Stimulated activated CD8-positive, alpha-beta memory T cell treated with anti-CD3 and anti-CD28 coated beads, Interleukin-15, amount 100 ng/mL, for 1 hour (primary cell): ENCODE measurements around the gene PDPK1.
"Not testable (repeated sequence)": the region's sequence is repeated elsewhere in the genome, so short reads cannot be mapped to it uniquely, and the experiment has no call there.

Source experiments
- DNase-seq: peaks from one replicate; pipeline ENCODE4 v3.0.0-alpha.2; 2020; ENCODE audit warnings: low read depth

The PDPK1 gene

GRCh38 chr16:2523801-2524231 lies 14.0 kb upstream of the PDPK1 start:
- DNase-seq: no peak

GRCh38 chr16:2524339-2524938 lies 13.4 kb upstream of the PDPK1 start:
- no peak for DNase-seq

GRCh38 chr16:2526135-2526534 lies 11.7 kb upstream of the PDPK1 start:
- DNase-seq: no peak

DNA sequence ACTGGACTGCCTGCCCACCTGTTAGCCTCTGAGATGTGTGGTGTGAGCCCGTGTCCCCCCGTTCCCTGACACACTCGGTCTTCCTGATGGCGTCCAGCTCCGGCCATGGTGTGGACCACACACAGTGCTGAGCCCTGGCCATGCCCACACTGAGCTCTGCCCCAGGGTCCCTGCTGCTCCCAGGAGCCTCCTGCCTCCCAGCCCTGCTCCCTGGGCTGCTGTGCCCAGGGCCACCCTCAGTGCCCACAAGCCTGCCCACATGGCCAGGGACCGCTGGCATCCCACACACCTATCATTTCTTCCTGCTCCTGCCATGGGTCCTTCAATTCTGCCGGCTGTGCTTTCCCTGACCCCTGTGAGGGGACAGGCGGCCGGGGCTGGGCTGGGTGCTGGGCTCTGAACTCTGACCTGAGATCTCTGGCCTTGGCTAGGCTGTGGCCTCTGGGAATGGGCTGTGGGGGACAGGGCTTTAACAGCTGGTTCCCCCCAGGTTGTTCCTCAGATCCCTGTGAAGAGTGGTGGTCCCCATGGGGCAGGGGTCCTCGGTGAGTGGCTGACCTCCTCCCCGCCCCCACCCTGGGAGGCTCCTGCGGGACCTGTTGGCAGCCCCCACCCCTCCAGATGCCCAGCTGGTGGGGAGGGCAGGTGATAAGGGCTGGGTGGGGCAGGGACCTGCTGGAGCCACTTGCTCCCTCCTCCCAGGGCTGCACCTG lies 10.6 kb upstream of the PDPK1 start:
- DNase-seq: no peak

GRCh38 chr16:2527784-2528100 lies 10.1 kb upstream of the PDPK1 start:
- DNase-seq: no peak

DNA sequence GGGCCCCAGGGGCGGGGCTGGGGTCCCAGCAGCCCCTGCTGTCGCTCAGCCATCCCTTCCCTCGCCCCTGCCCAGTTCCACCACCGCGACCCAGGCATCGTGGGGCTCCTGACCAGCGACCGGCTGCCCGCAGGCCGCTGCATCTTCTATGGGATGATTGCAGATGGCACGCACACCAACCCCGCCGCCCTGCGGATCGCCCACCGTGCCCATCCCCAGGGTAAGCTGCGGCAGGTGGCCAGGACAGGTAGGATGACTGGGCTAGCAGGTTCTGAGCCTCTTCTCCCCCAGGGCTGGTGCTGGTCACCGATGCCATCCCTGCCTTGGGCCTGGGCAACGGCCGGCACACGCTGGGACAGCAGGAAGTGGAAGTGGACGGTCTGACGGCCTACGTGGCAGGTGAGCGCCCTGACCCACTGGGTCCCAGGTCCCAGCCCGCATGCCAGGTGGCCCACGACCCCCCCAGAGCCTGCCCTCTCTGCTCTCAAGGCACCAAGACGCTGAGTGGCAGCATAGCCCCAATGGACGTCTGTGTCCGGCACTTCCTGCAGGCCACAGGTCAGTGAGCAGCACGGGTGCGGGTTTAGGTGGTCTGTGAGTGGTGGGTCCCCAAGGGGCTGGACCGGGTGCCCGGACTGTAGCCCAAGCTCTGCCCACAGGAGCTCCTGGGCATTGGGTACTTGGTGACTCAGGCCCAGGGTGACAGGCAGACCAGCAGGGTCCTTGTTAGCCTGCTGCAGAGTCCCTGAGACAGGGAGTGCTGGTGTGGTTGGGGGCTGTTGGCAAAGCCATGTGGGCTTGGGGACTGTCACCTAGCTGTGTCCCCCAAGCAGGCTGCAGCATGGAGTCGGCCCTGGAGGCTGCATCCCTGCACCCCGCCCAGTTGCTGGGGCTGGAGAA lies 9.4 kb upstream of the PDPK1 start:
- DNase-seq: no peak

DNA sequence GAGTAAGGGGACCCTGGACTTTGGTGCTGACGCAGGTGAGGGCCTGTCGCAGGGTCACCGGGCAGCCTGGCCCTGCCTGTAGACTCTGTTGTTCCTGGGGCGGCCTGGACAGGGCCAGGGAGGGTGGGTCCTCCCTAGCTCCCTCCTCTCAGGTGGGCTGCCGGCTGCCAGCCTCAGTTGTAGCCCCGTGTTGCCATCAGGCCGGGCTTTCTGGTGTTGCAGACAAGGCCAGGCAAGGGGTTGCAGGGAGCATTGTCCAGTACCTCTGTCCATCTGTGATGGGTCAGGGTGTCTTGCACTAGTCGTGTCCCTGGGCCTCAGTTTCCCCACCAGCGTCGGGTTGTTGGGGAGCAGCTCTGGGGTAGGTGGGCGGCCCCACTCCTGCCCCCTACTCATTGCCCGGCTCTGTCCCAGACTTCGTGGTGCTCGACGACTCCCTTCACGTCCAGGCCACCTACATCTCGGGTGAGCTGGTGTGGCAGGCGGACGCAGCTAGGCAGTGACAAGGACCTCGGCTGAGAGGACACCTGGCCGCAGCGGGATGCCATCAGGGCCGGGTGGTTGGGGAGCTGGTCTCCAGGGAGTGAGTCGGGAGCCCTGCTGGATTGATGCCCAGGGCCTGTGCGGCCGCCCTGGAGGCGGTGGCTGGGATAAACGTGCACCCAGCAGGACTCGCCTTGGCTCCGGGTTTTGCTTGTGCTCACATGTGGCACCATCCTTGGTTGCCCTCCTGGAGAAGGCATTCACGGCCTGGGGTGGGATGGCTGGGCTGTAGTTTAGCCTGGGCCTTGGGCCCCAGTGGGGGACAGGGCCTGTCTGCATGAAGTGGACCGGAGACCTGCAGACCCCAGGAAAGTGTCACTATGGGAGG lies 8.5 kb upstream of the PDPK1 start:
- no peak for DNase-seq

DNA sequence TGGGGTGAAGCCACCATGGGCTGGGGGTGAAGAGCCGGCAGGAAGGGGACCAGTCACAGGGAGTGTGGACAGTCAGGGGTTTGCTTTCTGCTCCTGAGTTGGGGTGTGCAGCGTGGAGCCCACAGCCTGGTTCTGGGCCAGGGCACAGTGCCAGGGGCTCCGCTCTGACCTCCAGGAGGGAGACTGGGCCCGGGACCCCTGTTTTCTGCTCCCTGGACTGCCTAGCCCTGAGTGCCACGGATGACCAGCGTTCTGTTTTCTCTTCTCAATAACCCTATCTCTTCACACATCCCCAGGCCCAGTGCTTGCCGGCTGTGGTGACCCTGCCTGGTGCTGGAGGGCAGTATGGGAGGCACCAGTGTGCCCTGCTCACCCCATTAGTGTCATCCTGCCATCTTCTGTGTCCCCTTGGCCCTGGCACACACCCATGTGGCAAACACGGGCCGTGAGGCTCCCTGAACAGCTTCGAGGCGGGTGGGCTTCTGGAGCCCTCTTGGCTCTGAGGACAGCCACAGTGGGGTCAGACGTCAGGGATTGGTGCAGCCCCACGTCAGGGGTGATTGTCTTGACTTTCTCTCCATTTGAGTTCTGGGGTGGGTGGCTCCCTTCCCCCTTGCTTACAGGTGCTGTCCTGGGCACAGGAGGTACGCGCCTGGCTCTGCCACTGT lies 7.7 kb upstream of the PDPK1 start:
- DNase-seq: no peak

GRCh38 chr16:2530629-2531318 lies 7.0 kb upstream of the PDPK1 start:
- DNase-seq: no peak

DNA sequence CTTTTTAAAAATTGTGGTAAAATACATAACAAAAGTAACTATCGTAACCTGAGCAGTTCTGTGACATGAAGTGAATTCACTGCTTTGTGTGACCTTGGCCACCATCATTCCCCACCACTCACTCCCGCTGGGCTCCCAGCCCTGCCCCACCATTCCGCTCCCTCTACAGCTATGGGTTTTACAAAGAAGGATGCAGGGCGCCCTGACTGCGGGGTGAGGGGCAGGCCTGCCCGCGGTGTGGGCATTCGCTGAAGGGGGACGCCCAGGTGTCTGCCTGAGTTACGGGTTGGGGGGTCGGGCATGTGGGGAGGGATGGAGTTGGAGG lies 6.5 kb upstream of the PDPK1 start, which contains the start of gene CEMP1:
Gene CEMP1 (minus strand): TSS at position 38 of the 325 bp plus-strand sequence. CDS start 335 bp downstream, outside the sequence.
- no peak for DNase-seq

- DNase-seq: peak; percentile 95
These were observed 5.9 kb upstream of the PDPK1 start for GRCh38 chr16:2531696-2532493.

DNA sequence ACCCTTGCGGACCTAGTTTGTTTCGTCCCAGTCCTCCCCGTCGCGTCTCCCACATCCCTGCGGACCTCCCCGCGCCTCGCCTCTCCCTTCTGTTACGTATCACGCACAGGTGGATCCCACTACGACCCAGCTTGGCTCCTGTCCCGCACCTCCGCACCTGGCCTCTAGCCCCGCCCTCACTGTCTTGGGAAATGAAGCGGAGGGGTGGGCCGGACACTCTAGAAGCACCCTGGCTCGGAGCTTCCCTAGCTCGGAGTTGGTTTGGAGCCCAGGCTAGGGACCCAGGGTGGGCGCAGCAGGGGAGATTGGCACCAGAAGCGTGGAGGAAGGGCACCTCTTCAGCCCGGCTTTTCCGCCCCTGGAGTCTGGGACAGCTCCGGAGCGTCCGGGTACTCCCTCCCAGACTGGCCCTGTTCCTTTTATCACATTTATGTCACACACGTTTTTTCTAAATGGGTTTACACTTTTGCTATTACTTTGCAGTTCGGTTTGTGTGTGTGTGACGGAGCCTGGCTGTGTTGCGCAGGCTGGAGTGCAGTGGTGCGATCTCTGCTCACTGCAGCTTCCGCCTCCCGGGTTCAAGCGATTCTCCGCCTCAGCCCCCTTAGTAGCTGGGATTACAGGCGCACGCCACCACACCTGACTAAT lies 5.2 kb upstream of the PDPK1 start:
- peak; percentile 18 for DNase-seq

DNA sequence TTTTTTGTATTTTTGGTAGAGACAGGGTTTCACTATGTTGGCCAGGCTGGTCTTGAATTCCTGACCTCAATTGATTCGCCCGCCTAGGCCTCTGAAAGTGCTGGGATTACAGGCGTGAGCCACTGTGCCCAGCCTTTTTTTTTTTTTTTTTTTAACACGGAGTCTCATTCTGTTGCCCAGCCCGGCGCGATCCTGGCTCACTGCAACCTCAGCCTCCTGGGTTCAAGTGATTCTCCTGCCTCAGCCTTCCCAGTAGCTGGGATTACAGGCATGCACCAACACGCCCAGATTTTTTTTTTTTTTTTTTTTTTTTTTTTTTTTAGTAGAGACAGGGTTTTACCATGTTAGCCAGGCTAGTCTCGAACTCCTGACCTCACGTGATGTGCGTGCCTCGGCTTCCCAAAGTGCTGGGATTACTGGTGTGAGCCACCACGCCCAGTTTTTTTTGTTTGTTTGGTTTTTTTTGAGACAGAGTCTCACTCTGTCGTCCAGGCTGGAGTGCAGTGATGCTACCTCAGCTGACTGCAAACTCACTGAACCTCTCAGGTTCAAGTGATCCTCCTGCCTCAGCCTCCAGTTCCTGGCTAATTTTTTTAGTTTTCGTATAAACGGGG lies 4.6 kb upstream of the PDPK1 start:
- not testable (repeated sequence) for DNase-seq

DNA sequence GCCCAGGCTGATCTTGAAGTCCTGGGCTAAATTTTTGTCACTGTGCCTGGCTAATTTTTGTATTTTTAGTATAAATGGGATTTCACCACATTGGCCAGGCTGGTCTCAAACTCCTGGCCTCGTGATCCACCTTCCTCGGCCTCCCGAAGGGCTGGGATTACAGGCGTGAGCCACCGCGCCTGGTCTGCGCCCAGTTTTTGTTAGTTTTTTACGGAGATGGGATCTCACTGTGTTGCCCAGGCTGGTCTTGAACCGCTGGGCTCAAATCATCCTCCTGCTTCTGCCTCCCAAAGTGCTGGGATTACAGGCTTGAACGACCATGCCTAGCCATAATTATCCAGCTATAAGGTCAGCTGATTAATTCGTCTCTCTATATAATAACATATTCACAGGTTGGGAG lies 3.9 kb upstream of the PDPK1 start:
- no peak for DNase-seq

DNA sequence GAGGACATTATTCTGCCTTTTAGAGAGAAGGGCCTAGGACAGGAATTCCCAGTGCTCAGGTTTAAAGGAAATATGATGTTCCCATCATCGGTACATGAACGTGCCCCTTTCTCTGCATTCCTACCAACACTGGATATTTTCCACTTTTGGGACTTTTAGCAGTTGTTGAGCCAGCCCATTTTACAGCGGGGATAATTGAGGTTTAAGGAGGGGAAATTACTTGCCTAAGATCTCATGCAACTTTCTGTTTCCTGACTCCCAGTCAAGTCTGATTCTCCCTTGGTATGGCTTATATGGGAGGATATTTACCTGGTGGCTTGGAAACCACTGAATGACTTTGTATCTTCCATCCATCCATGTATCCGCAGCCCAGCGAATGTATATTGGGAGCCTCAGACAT lies 3.5 kb upstream of the PDPK1 start:
- not testable (repeated sequence) for DNase-seq

- DNase-seq: no peak
These were observed 2.2 kb upstream of the PDPK1 start for GRCh38 chr16:2535625-2536013.

DNA sequence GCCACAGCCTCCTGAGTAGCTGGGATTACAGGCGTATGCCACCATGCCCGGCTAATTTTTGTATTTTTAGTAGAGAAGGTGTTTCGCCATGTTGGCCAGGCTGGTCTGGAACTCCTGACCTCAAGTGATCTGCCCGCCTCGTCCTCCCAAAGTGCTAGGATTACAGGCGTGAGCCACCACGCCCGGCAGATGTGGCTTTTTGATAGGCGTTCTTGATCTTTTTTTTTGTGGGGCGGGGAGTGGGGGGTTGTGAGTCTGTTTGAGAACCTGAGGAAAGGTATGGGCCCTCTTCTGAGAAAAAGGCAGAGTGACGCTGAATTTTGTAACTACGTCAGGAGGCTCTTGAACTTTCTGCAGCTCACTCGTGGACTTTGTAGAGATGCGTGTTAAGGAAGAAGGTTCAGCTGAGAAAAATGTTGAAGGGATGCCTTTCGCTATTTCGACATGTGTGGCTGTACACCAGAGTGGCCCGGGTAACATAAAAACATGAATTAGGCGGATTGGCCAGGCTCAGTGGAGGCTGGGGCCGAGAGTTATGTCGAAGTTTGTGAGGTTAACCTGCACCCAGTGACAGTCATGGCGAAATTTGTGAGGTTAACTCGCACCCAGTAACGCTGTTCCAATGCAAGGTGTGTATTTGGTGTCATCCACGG lies 1.5 kb downstream of the PDPK1 start:
- not testable (repeated sequence) for DNase-seq

GRCh38 chr16:2539845-2540458 lies 2.1 kb downstream of the PDPK1 start:
- not testable (repeated sequence) for DNase-seq
